MCF 10A (cell line): Measurements from ENCODE around the gene NFKBIZ. TPM values are rescaled to one million over a fixed set of nuclear protein-coding genes. Genes with fewer than 3 reads are reported as not detected.

Experiments used
- BruUV-seq: library from RNA; stranded (reverse); fragments of 400-500 nt; replicated peaks from 2 replicates; lab custom pipeline; 2021; lab: Mats Ljungman, UMichigan
- CTCF ChIA-PET: fragments of 300-600 bp; sonication (Branson Sonifier 250); formaldehyde crosslinking; extraction: SDS; loops from one replicate; lab custom pipeline; 2021; ENCODE audit warnings: antibody characterized with exemption, inconsistent platforms; lab: Yijun Ruan, JAX
- POLR2A ChIA-PET: fragments of 300-600, 350-650 bp; sonication (Branson Sonifier 250); formaldehyde crosslinking; extraction: SDS; loops from one replicate; lab custom pipeline; 2020; ENCODE audit warnings: antibody characterized with exemption, inconsistent platforms; lab: Yijun Ruan, JAX
- DNase-seq: peaks from one replicate; pipeline ENCODE4 v3.0.0-alpha.2; 2018; ENCODE audit not compliant: unreplicated experiment
- H3K27ac Mint-ChIP-seq: one replicate; pipeline ENCODE4 v1.8.0; 2022; ENCODE audit warnings: mild to moderate bottlenecking, low read depth, mixed read lengths; ENCODE audit not compliant: unreplicated experiment
- H3K27me3 Mint-ChIP-seq: one replicate; pipeline ENCODE4 v1.8.0; 2022; ENCODE audit warnings: mixed read lengths; ENCODE audit not compliant: insufficient read depth, unreplicated experiment
- H3K36me3 Mint-ChIP-seq: one replicate; pipeline ENCODE4 v1.8.0; 2022; ENCODE audit warnings: mild to moderate bottlenecking, moderate library complexity, mixed read lengths; ENCODE audit not compliant: insufficient read depth, unreplicated experiment
- H3K4me1 Mint-ChIP-seq: one replicate; pipeline ENCODE4 v1.8.0; 2022; ENCODE audit warnings: mixed read lengths; ENCODE audit not compliant: insufficient read depth, unreplicated experiment
- H3K4me3 Mint-ChIP-seq: one replicate; pipeline ENCODE4 v1.8.0; 2022; ENCODE audit warnings: mild to moderate bottlenecking, moderate library complexity, mixed read lengths; ENCODE audit not compliant: unreplicated experiment
- H3K9me3 Mint-ChIP-seq: one replicate; pipeline ENCODE4 v1.8.0; 2022; ENCODE audit warnings: mixed read lengths; ENCODE audit not compliant: unreplicated experiment
- intact Hi-C: fragments of 100-400 bp; cut with micrococcal nuclease; formaldehyde crosslinking; loops from 2 replicates; pipeline ENCODE4 v1.14.1; 2022
- total RNA-seq: library from RNA; stranded (reverse); gene quantifications from 2 replicates; pipeline ENCODE4 v1.2.3, GENCODE V29; 2022
- TF ChIP-seq, protein P1 (sequence below): fragments of 200-600 bp; IDR thresholded peaks from one replicate; pipeline ENCODE4 v1.8.0; 2022; ENCODE audit warnings: antibody characterized with exemption, mild to moderate bottlenecking; ENCODE audit not compliant: unreplicated experiment

The NFKBIZ gene
- total RNA-seq, 1 experiment from 2014 or later: 58.8 TPM

DNA sequence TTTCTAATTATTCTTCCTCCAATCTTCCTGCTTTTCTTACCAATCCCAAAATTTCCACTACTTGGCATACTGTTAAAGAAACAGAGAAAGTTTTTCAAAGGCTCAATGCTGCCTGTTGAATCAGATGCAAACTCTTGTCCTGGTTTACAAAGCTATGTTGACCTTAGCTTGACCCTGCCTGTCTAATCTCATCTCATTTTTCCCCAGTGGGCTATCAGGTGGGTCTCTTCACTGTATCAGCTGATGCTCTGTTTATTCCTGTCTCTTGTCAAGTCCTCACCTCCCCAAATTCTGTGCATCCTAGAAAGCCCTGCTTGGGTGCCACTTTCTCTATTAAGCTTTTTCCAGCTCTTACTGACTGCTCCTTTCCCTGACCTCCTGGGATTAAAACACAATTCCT lies 18.2 kb downstream of the NFKBIZ start:
- POLR2A ChIA-PET: interaction anchor here (0.8 to 2.9 kb wide), 6 partner anchors 11 to 110 kb away, joined by 3 to 15 read pairs (median 6); partner anchors contain the start of gene NFKBIZ
- Mint-ChIP-seq H3K27me3 (no peaks in the 10 kb centered on the region), H3K27ac (no peak overlapping the region), H3K9me3 (no peaks in the 10 kb centered on the region), H3K4me1 (peaks cover 13% of the 10 kb centered on the region), H3K4me3 (no peak overlapping the region), H3K36me3 (peaks cover 65% of the 10 kb centered on the region)
- intact Hi-C loops: no loop called here
- DNase-seq: no peak
- TF ChIP-seq, protein P1, sequence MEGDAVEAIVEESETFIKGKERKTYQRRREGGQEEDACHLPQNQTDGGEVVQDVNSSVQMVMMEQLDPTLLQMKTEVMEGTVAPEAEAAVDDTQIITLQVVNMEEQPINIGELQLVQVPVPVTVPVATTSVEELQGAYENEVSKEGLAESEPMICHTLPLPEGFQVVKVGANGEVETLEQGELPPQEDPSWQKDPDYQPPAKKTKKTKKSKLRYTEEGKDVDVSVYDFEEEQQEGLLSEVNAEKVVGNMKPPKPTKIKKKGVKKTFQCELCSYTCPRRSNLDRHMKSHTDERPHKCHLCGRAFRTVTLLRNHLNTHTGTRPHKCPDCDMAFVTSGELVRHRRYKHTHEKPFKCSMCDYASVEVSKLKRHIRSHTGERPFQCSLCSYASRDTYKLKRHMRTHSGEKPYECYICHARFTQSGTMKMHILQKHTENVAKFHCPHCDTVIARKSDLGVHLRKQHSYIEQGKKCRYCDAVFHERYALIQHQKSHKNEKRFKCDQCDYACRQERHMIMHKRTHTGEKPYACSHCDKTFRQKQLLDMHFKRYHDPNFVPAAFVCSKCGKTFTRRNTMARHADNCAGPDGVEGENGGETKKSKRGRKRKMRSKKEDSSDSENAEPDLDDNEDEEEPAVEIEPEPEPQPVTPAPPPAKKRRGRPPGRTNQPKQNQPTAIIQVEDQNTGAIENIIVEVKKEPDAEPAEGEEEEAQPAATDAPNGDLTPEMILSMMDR: no peak
- no TSS peak for BruUV-seq
- CTCF ChIA-PET: interaction anchor here (0.8 to 2.2 kb wide), 4 partner anchors 10 to 358 kb away, joined by 3 to 9 read pairs (median 4); no protein-coding TSS in a partner anchor

DNA sequence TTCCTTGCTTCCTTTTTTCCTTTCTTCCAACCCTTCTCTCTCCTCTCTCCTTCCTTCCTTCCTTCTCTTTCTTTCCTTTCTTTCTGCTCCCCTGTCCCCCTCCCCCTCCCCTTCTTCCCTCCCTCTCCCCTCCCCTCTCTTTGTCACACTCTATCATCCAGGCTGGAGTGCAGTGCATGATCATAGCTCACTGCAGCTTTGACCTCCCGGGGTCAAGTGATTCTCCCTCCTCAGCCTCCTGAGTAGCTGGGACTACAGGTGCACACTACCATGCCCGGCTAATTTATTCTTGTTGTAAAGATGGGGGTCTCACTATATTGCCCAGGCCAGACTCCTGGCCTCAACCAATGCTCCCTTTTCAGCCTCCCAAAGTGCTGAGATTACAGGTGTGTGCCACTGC lies 18.7 kb downstream of the NFKBIZ start:
- Mint-ChIP-seq H3K4me3 (no peak overlapping the region), H3K36me3 (peaks cover 60% of the 10 kb centered on the region), H3K9me3 (no peaks in the 10 kb centered on the region), H3K4me1 (peaks cover 13% of the 10 kb centered on the region), H3K27me3 (no peaks in the 10 kb centered on the region), H3K27ac (no peak overlapping the region)
- DNase-seq: no peak
- intact Hi-C loops: no loop called here
- BruUV-seq: no TSS peak
- CTCF ChIA-PET: interaction anchor here (0.8 to 2.2 kb wide), 5 partner anchors 11 to 357 kb away, joined by 3 to 9 read pairs (median 5); no protein-coding TSS in a partner anchor
- POLR2A ChIA-PET: interaction anchor here (0.7 to 2.9 kb wide), 6 partner anchors 12 to 109 kb away, joined by 3 to 15 read pairs (median 6); partner anchors contain the start of gene NFKBIZ
- TF ChIP-seq, protein P1: no peak

DNA sequence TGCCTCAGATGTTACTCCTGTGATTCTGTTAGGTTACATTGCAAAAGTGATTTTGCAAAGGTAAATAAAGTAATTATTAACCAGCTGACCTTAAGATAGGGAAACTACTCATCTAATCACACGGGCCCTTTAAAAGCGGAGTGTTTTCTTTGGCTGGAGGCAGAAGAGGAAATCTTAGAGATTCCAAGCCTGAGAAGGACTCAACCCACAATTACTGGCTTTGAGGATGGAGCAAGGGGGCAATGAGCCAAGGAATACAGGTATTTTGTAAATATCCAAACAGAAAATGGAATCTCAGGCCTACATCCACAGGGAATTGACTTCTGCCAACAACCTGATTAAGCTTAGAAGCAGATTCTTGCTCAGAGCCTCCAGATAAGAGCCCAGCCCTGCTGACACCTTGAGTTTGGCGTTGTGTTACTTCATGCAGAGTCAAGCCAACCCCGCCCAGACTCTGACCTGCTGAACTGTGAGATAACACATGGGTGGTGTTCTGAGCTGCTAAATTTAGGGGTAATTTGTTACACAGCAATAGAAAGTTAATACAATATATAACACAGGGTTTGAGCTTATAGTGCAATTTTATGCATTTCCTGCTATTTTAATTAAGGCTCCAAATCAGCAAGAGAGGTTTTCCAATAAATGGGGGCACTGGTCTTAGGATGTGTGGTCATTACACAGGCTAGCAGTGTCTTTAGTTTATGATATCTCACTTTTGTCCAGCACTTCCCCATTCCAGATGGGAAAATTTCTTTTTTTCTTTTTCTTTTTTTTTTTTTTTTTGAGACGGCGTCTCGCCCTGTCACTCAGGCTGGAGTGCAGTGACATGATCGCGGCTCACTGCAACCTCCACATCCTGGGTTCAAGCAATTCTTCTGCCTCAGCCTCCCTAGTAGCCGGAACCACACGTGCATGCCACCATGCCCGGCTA lies 19.5 kb downstream of the NFKBIZ start:
- intact Hi-C loops: no loop called here
- Mint-ChIP-seq H3K27me3 (no peaks in the 10 kb centered on the region), H3K36me3 (peaks cover 52% of the 10 kb centered on the region), H3K4me1 (peaks cover 13% of the 10 kb centered on the region), H3K9me3 (no peaks in the 10 kb centered on the region), H3K4me3 (no peak overlapping the region), H3K27ac (no peak overlapping the region)
- no TSS peak for BruUV-seq
- peak; percentile 80 for DNase-seq
- ChIA-PET CTCF (interaction anchor here (0.6 to 2.2 kb wide), 5 partner anchors 8 to 356 kb away, joined by 3 to 9 read pairs (median 6); no protein-coding TSS in a partner anchor), POLR2A (interaction anchor here (0.7 to 2.9 kb wide), 8 partner anchors 13 to 356 kb away, joined by 3 to 15 read pairs (median 4); partner anchors contain the start of genes CEP97 and NFKBIZ)
- TF ChIP-seq, protein P1: no peak

DNA sequence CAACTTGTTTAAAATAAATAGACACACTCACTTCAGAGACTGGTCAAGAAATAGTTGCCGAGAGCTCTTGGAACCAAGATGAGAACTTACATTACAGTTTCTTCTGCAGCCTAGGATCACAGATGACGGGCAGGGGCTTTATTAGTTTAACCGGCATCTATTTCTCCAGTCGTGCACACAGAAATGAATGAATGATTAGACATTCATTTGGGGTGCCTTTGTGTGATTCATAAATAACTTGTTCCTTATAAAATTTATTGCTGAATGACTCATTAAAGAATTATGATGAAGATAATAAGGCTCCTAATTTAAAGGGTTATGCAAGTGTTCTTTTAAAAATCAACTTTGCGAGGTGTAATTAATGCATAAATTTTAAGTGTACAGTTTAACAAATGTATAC lies 20.8 kb downstream of the NFKBIZ start:
- ChIA-PET POLR2A (no interaction called here), CTCF (interaction anchor here (0.6 to 2.2 kb wide), 4 partner anchors 14 to 325 kb away, joined by 3 to 7 read pairs (median 3); no protein-coding TSS in a partner anchor)
- intact Hi-C loops: no loop called here
- H3K9me3 Mint-ChIP-seq: no peaks in the 10 kb centered on the region
- H3K4me3 Mint-ChIP-seq: no peak overlapping the region
- TF ChIP-seq, protein P1: no peak
- H3K27ac Mint-ChIP-seq: no peak overlapping the region
- no peaks in the 10 kb centered on the region for H3K27me3 Mint-ChIP-seq
- no peak for DNase-seq
- peaks cover 38% of the 10 kb centered on the region for H3K36me3 Mint-ChIP-seq
- BruUV-seq: no TSS peak
- peaks cover 13% of the 10 kb centered on the region for H3K4me1 Mint-ChIP-seq
